IPS-NIHi11 (cell line): ENCODE data around the gene ITIH2.
"Not testable (repeated sequence)": the region's sequence is repeated elsewhere in the genome, so short reads cannot be mapped to it uniquely, and the experiment has no call there.

Source experiments
- DNase-seq: peaks from one replicate; pipeline ENCODE4 v3.0.0; 2012; ENCODE audit warnings: mixed read lengths, low spot score

The ITIH2 gene

GRCh38 chr10:7703140-7703539 is at the start of gene ITIH2:
TSS of gene ITIH2 (plus strand) at chr10:7703316. CDS start at chr10:7703435, 119 bp downstream.
- no peak for DNase-seq

GRCh38 chr10:7657079-7657478 is 46.0 kb upstream of the ITIH2 start:
- DNase-seq: not testable (repeated sequence)

GRCh38 chr10:7657552-7657951 is 45.6 kb upstream of the ITIH2 start:
- no peak for DNase-seq

GRCh38 chr10:7659560-7659959 is 43.6 kb upstream of the ITIH2 start:
- DNase-seq: no peak

- no peak for DNase-seq
Measured at GRCh38 chr10:7662522-7662921, 40.6 kb upstream of the ITIH2 start.

GRCh38 chr10:7664707-7665106 is 38.4 kb upstream of the ITIH2 start:
- no peak for DNase-seq

- DNase-seq: no peak
Measured at GRCh38 chr10:7665767-7666166, 37.3 kb upstream of the ITIH2 start.

- DNase-seq: peak; percentile 62
Measured at GRCh38 chr10:7666253-7667023, 36.7 kb upstream of the ITIH2 start, which contains the start of gene ITIH5. TSS of gene ITIH5 (minus strand) at chr10:7666966. CDS start at chr10:7666892, 74 bp downstream.

GRCh38 chr10:7667262-7668141 is 35.6 kb upstream of the ITIH2 start:
- peak; percentile 61 for DNase-seq

GRCh38 chr10:7670157-7670556 is 33.0 kb upstream of the ITIH2 start:
- no peak for DNase-seq

- no peak for DNase-seq
Measured at GRCh38 chr10:7672341-7673134, 30.6 kb upstream of the ITIH2 start.

GRCh38 chr10:7679256-7679655 is 23.9 kb upstream of the ITIH2 start:
- no peak for DNase-seq

GRCh38 chr10:7680078-7680477 is 23.0 kb upstream of the ITIH2 start:
- not testable (repeated sequence) for DNase-seq

- no peak for DNase-seq
Measured at GRCh38 chr10:7686351-7687171, 16.6 kb upstream of the ITIH2 start.

GRCh38 chr10:7687228-7687907 is 15.7 kb upstream of the ITIH2 start:
- peak; percentile 85 for DNase-seq

- DNase-seq: no peak
Measured at GRCh38 chr10:7689591-7689990, 13.5 kb upstream of the ITIH2 start.

- DNase-seq: not testable (repeated sequence)
Measured at GRCh38 chr10:7690885-7691597, 12.1 kb upstream of the ITIH2 start.

- DNase-seq: not testable (repeated sequence)
Measured at GRCh38 chr10:7692368-7692767, 10.7 kb upstream of the ITIH2 start.

- not testable (repeated sequence) for DNase-seq
Measured at GRCh38 chr10:7693194-7693593, 9.9 kb upstream of the ITIH2 start.

- DNase-seq: peak; percentile 52
Measured at GRCh38 chr10:7696545-7696944, 6.6 kb upstream of the ITIH2 start.
